OCI-LY3 (cell line): ENCODE data around the gene MRPL39.

Experiments used
- H2AFZ ChIP-seq: fragments of 200-600, 300-600 bp; shearing (Covaris generic); 2 replicates; pipeline ENCODE4 v1.6.0; 2014; ENCODE audit warnings: antibody characterized with exemption, low read depth, low read length
- H3K27ac ChIP-seq: fragments of 200-600, 300-600 bp; sonication (generic); 2 replicates; pipeline ENCODE4 v1.5.1; 2014; ENCODE audit warnings: mild to moderate bottlenecking, low read length, moderate library complexity, mixed read lengths
- H3K27me3 ChIP-seq: fragments of 200-600, 300-600 bp; sonication (generic); 2 replicates; pipeline ENCODE4 v1.6.1; 2014; ENCODE audit warnings: low read depth, low read length, mixed read lengths
- H3K36me3 ChIP-seq: fragments of 200-600, 300-600 bp; sonication (generic); replicated peaks from 2 replicates; pipeline ENCODE3; 2014; ENCODE audit warnings: low read depth, low read length, mixed read lengths
- H3K4me1 ChIP-seq: fragments of 300-600, 200-600 bp; sonication (generic); 2 replicates; pipeline ENCODE4 v1.6.1; 2014; ENCODE audit warnings: low read length, mixed read lengths
- H3K4me2 ChIP-seq: fragments of 200-600, 300-600 bp; sonication (generic); 2 replicates; pipeline ENCODE4 v1.6.1; 2014; ENCODE audit warnings: low read length, mixed read lengths
- H3K4me3 ChIP-seq: fragments of 300-600, 200-600 bp; sonication (generic); 2 replicates; pipeline ENCODE4 v1.5.1; 2014; ENCODE audit warnings: antibody characterized with exemption, mild to moderate bottlenecking, low read length, moderate library complexity
- H3K79me2 ChIP-seq: fragments of 300-600, 200-600 bp; shearing (Covaris generic); 2 replicates; pipeline ENCODE4 v1.6.1; 2014; ENCODE audit warnings: mild to moderate bottlenecking, low read length, mixed read lengths
- H3K9ac ChIP-seq: fragments of 300-600, 200-600 bp; shearing (Covaris generic); 2 replicates; pipeline ENCODE4 v1.6.0; 2014; ENCODE audit warnings: mild to moderate bottlenecking, low read length, moderate library complexity
- H3K9me3 ChIP-seq: fragments of 200-600, 300-600 bp; shearing (Covaris generic); 2 replicates; pipeline ENCODE4 v1.6.1; 2014; ENCODE audit warnings: low read length, mixed read lengths; ENCODE audit not compliant: insufficient read depth
- H4K20me1 ChIP-seq: fragments of 200-600, 300-600 bp; sonication (generic); 2 replicates; pipeline ENCODE4 v1.6.1; 2016; ENCODE audit warnings: low read length, mixed read lengths; ENCODE audit not compliant: insufficient read depth
- EZH2phosphoT487 ChIP-seq: fragments of 200-600 bp; shearing (Covaris generic); IDR thresholded peaks from 2 replicates; pipeline ENCODE4 v1.6.1; 2018; ENCODE audit warnings: antibody characterized with exemption, mixed run types, low read depth
- TF ChIP-seq, protein P1 (sequence below): fragments of 200-600, 300-600 bp; sonication (generic); IDR thresholded peaks from 2 replicates; pipeline ENCODE4 v1.5.1; 2014; ENCODE audit warnings: antibody characterized with exemption, low read length, low read depth

Gene MRPL39

DNA sequence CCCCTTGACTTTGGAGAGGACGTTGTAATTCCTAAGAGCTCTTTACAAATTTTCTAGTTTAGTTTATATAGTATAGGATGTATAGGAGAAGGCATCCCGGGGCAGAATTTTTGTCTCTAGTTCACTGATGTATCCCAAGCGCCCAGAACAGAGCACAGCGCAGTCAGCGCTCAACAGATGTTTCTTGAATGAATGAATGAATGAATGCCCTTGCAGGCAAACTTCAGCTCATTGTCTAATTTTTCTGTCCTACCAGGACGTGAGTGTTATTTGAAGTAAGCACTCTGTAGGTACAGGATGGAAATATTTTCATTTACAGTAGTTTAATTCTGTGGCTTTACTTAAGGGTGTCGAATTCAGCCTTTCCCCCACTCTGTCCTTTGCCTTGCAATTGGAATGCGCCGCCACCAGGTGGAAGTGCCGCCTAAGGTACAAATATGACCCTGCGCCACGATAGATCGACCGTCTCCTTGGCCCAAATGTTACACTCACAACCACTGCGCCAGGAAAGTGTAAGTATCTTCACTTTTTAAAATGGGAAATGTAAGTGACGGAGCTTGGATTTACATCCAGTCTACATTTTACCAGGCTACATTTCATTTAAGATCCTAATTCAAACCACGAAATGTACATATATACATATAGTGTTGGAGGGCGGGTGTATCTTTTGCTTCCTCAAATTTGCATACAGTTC lies 910 bp upstream of the MRPL39 start:
- TF ChIP-seq EZH2phosphoT487: no peak
- TF ChIP-seq, protein P1, sequence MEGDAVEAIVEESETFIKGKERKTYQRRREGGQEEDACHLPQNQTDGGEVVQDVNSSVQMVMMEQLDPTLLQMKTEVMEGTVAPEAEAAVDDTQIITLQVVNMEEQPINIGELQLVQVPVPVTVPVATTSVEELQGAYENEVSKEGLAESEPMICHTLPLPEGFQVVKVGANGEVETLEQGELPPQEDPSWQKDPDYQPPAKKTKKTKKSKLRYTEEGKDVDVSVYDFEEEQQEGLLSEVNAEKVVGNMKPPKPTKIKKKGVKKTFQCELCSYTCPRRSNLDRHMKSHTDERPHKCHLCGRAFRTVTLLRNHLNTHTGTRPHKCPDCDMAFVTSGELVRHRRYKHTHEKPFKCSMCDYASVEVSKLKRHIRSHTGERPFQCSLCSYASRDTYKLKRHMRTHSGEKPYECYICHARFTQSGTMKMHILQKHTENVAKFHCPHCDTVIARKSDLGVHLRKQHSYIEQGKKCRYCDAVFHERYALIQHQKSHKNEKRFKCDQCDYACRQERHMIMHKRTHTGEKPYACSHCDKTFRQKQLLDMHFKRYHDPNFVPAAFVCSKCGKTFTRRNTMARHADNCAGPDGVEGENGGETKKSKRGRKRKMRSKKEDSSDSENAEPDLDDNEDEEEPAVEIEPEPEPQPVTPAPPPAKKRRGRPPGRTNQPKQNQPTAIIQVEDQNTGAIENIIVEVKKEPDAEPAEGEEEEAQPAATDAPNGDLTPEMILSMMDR: peak; percentile 83
- Histone ChIP-seq H3K4me3 (peak overlapping the region; percentile 97), H3K4me1 (peaks cover 17% of the 10 kb centered on the region), H3K27me3 (no peaks in the 10 kb centered on the region), H3K79me2 (peaks cover 32% of the 10 kb centered on the region), H3K4me2 (peak overlapping the region; percentile 85), H3K36me3 (peaks cover 17% of the 10 kb centered on the region), H4K20me1 (no peaks in the 10 kb centered on the region), H3K9ac (peak overlapping the region; percentile 91), H3K27ac (no peak overlapping the region), H2AFZ (peak overlapping the region; percentile 96), H3K9me3 (no peaks in the 10 kb centered on the region)

DNA sequence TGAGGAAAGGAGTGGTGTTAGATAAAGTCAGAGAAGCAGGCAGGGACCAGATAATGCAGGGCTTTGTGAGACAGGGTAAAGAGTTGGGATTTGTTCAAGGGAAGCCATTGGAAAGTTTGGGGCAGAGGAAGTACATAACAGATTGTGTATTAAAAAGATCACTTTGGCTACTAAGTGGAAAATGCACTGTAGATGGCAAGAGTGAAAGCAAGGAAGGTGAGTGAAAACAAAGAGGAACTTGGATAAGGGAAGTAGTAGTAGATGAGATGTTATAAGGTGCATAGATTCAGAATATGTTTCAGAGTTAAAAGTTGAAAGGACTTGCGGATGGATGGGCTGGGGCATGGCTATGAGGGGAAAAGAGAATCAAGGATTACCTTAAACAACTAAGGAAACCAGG lies 17.4 kb downstream of the MRPL39 start:
- Histone ChIP-seq H4K20me1 (no peaks in the 10 kb centered on the region), H3K27me3 (no peaks in the 10 kb centered on the region), H3K4me2 (no peak overlapping the region), H3K9me3 (no peaks in the 10 kb centered on the region), H3K36me3 (peaks cover 60% of the 10 kb centered on the region), H3K27ac (no peak overlapping the region), H3K79me2 (peaks cover 8% of the 10 kb centered on the region), H3K4me1 (peaks cover 7% of the 10 kb centered on the region; the same call in 1 of the 2 replicates), H2AFZ (no peak overlapping the region), H3K4me3 (no peak overlapping the region), H3K9ac (no peak overlapping the region)
- no peak for TF ChIP-seq EZH2phosphoT487
- TF ChIP-seq, protein P1: no peak

DNA sequence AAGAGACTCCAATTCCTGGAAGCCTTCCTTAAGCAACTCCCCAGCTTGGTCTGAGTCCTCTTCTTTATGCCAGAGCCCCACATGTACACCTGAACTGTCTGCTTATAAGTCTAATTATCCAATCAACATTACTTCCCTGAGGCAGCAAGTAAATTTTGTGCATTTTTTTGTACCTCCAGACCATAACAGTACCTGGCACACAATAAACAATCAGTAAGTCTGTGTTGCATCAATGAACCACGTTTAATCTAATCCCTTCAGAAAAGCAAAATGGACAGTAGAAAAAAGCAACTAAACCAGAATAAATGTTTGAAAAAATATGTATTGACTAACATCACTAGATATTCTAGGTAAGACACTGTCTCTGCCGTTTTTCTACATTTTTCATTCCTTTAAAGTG lies 20.5 kb downstream of the MRPL39 start:
- no peaks in the 10 kb centered on the region for H4K20me1 ChIP-seq
- H3K36me3 ChIP-seq: peaks cover 50% of the 10 kb centered on the region
- no peak overlapping the region for H3K4me2 ChIP-seq
- H3K27ac ChIP-seq: no peak overlapping the region
- no peak for TF ChIP-seq EZH2phosphoT487
- TF ChIP-seq, protein P1: no peak
- H3K4me3 ChIP-seq: no peak overlapping the region
- H3K4me1 ChIP-seq: peaks cover 24% of the 10 kb centered on the region
- H2AFZ ChIP-seq: no peak overlapping the region
- peaks cover 8% of the 10 kb centered on the region for H3K79me2 ChIP-seq
- no peaks in the 10 kb centered on the region for H3K27me3 ChIP-seq
- no peaks in the 10 kb centered on the region for H3K9me3 ChIP-seq
- H3K9ac ChIP-seq: no peak overlapping the region

DNA sequence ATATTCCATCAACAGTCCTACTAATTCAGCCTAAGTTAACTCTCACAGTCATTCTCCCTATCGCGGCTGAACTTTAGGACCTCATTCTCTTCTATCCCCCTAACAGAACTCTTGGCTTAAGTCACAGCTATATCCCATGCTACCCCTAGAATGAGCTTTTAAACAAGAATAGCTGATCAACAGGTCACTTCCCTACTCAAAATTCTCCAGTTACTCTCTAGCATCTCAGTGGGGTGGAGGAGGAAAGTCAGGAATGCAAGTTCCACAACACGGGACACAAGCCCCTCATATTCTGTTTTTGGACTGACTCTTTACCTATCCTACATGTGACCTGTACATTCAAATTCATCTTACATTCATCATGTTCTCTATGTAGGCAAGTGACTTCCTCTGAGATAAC lies 21.0 kb downstream of the MRPL39 start:
- no peak overlapping the region for H3K27ac ChIP-seq
- H4K20me1 ChIP-seq: no peaks in the 10 kb centered on the region
- H2AFZ ChIP-seq: no peak overlapping the region
- no peak for TF ChIP-seq EZH2phosphoT487
- TF ChIP-seq, protein P1: no peak
- H3K79me2 ChIP-seq: peaks cover 8% of the 10 kb centered on the region
- H3K9ac ChIP-seq: no peak overlapping the region
- H3K36me3 ChIP-seq: peaks cover 46% of the 10 kb centered on the region
- no peaks in the 10 kb centered on the region for H3K9me3 ChIP-seq
- no peak overlapping the region for H3K4me3 ChIP-seq
- H3K27me3 ChIP-seq: no peaks in the 10 kb centered on the region
- H3K4me1 ChIP-seq: peaks cover 24% of the 10 kb centered on the region
- no peak overlapping the region for H3K4me2 ChIP-seq
